ENCODE results near the gene IFTAP. TPM values are rescaled to one million over a fixed set of nuclear protein-coding genes. Genes with fewer than 3 reads are reported as not detected.

IFTAP gene
- total RNA-seq, 2 donors from 2014 or later: 18.3 to 41.0 TPM

DNA sequence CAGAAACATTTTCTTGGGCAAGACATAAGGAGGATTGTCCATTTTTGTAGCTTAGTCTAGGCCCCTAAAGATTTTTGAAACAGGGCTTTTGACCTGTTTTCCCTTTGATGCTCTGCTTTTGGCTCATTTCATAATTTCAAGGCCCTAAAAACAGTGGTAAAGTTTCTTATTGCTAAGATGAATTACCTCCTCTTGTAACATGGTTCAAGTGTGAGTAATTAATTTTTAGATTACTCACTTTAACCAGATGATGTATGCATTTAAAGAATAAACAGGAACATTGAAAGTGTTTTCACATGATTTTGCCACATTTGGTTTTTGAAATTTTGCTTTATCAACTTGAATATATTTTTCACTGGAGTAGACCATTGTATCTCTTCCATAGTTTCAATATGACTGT lies 2.6 kb downstream of the IFTAP start:
- no peaks in the 10 kb centered on the region for H3K9me3 ChIP-seq
- TF ChIP-seq CTCF (IDR thresholded peaks at IDR 0.05): no peak
- peaks cover 7 to 9% of the 10 kb centered on the region in 2 donors for H3K4me1 ChIP-seq (ENCODE audit: control insufficient read depth in 1 of 2, low read depth in 2 of 2)
- no peak for ATAC-seq (ENCODE audit: insufficient number of reproducible peaks, low FRiP score, low read depth)
- no peaks in the 10 kb centered on the region for H3K36me3 ChIP-seq
- DNase-seq (ENCODE audit: low spot score): no peak
- H3K4me3 ChIP-seq: no peak overlapping the region
- H3K27me3 ChIP-seq (replicated peaks; ENCODE audit: insufficient read depth): no peaks in the 10 kb centered on the region
- no peak overlapping the region for H3K27ac ChIP-seq

GRCh38 chr11:36598051-36598450 lies 3.7 kb downstream of the IFTAP start, which contains the start of gene RAG2:
Gene RAG2, minus strand, starts transcription at chr11:36598236. Its CDS starts 4,068 bp downstream, at chr11:36594168.
- no peak for TF ChIP-seq CTCF (IDR thresholded peaks at IDR 0.05)
- H3K4me1 ChIP-seq (ENCODE audit: control insufficient read depth in 1 of 2, low read depth in 2 of 2): peaks cover 7 to 9% of the 10 kb centered on the region in 2 donors
- H3K9me3 ChIP-seq: no peaks in the 10 kb centered on the region
- H3K27me3 ChIP-seq (replicated peaks; ENCODE audit: insufficient read depth): no peaks in the 10 kb centered on the region
- no peaks in the 10 kb centered on the region for H3K36me3 ChIP-seq
- H3K4me3 ChIP-seq: no peak within 1 kb of the TSS
- H3K27ac ChIP-seq: no peak within 1 kb of the TSS
- DNase-seq (ENCODE audit: low spot score) (no peak), ATAC-seq (ENCODE audit: insufficient number of reproducible peaks, low FRiP score, low read depth) (no peak)

DNA sequence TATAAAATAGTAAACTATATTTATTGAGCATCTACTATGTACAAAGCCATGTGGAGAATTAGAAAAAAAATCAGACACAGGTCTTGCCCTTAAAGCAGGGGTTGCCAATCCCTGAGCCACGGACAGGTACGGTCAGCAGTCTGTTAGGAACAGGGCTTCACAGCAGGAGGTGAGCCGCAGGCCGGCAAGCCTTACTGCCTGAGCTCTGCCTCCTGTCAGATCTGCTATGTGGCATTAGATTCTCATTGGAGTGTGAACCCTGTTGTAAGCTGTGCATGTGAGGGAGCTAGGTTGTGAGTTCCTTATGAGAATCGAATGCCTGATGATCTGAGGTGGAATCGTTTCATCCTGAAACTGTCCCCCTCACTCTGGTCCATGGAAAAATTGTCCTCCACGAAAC lies 5.9 kb downstream of the IFTAP start:
- DNase-seq (ENCODE audit: low spot score): no peak
- H3K36me3 ChIP-seq: no peaks in the 10 kb centered on the region

GRCh38 chr11:36601155-36601554 lies 6.9 kb downstream of the IFTAP start:
- H3K9me3 ChIP-seq: no peaks in the 10 kb centered on the region
- no peak overlapping the region for H3K27ac ChIP-seq
- H3K36me3 ChIP-seq: no peaks in the 10 kb centered on the region
- H3K4me1 ChIP-seq (ENCODE audit: control insufficient read depth in 1 of 2, low read depth in 2 of 2): no peaks in the 10 kb centered on the region
- DNase-seq (ENCODE audit: low spot score) (no peak), ATAC-seq (ENCODE audit: insufficient number of reproducible peaks, low FRiP score, low read depth) (no peak)
- no peak for TF ChIP-seq CTCF (IDR thresholded peaks at IDR 0.05)
- H3K27me3 ChIP-seq (replicated peaks; ENCODE audit: insufficient read depth): no peaks in the 10 kb centered on the region
- no peak overlapping the region for H3K4me3 ChIP-seq

More for the DNA sequence above, 5.9 kb downstream of the IFTAP start:
- ATAC-seq (ENCODE audit: insufficient number of reproducible peaks, low FRiP score, low read depth): no peak
- TF ChIP-seq CTCF (IDR thresholded peaks at IDR 0.05): no peak
- Histone ChIP-seq H3K9me3 (no peaks in the 10 kb centered on the region), H3K4me1 (ENCODE audit: control insufficient read depth in 1 of 2, low read depth in 2 of 2) (peaks cover 5 to 6% of the 10 kb centered on the region in 2 donors), H3K27ac (no peak overlapping the region), H3K27me3 (replicated peaks; ENCODE audit: insufficient read depth) (no peaks in the 10 kb centered on the region), H3K4me3 (no peak overlapping the region)

DNA sequence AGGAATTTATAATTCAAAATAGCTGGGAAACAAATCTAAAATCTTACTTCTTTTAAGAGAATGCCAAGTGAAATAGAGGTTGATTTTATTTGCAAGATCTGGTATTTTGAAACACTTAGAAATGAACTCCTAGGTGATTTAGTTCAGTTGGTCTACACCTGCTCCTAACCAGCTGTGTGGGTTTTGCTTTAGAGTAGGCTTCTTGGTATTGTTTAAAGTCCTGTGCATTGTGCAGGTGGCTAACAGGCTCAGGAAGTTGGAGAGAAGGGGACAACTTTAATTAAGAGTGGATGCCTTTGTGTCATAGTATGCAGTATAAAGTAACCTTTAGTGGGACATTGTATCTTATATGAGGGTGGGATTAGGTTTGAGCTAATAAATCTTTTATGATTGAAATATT lies 7.8 kb downstream of the IFTAP start:
- no peaks in the 10 kb centered on the region for H3K36me3 ChIP-seq
- H3K9me3 ChIP-seq: no peaks in the 10 kb centered on the region
- DNase-seq (ENCODE audit: low spot score): no peak
- H3K27ac ChIP-seq: no peak overlapping the region
- H3K4me3 ChIP-seq: no peak overlapping the region
- H3K4me1 ChIP-seq (ENCODE audit: control insufficient read depth in 1 of 2, low read depth in 2 of 2): no peaks in the 10 kb centered on the region
- ATAC-seq (ENCODE audit: insufficient number of reproducible peaks, low FRiP score, low read depth): no peak
- TF ChIP-seq CTCF (IDR thresholded peaks at IDR 0.05): no peak
- no peaks in the 10 kb centered on the region for H3K27me3 ChIP-seq (replicated peaks; ENCODE audit: insufficient read depth)

Measured in thoracic aorta (tissue), 2 donors.